ENCODE results near the gene SIRT3.

SIRT3 gene

GRCh38 chr11:235997-236773 lies at the start of gene SIRT3:
TSS of gene SIRT3 (minus strand) at chr11:236342. CDS start at chr11:236328, 14 bp downstream.
- peak within 1 kb of the TSS; percentile 93 for H3K27ac ChIP-seq
- TF ChIP-seq, protein P1, sequence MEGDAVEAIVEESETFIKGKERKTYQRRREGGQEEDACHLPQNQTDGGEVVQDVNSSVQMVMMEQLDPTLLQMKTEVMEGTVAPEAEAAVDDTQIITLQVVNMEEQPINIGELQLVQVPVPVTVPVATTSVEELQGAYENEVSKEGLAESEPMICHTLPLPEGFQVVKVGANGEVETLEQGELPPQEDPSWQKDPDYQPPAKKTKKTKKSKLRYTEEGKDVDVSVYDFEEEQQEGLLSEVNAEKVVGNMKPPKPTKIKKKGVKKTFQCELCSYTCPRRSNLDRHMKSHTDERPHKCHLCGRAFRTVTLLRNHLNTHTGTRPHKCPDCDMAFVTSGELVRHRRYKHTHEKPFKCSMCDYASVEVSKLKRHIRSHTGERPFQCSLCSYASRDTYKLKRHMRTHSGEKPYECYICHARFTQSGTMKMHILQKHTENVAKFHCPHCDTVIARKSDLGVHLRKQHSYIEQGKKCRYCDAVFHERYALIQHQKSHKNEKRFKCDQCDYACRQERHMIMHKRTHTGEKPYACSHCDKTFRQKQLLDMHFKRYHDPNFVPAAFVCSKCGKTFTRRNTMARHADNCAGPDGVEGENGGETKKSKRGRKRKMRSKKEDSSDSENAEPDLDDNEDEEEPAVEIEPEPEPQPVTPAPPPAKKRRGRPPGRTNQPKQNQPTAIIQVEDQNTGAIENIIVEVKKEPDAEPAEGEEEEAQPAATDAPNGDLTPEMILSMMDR (IDR thresholded peaks at IDR 0.05): no peak
- no peak for TF ChIP-seq ZFX (IDR thresholded peaks at IDR 0.05; ENCODE audit: borderline replicate concordance)

GRCh38 chr11:285894-286220 lies 49.7 kb upstream of the SIRT3 start:
- TF ChIP-seq, protein P1 (IDR thresholded peaks at IDR 0.05): no peak
- TF ChIP-seq ZFX (IDR thresholded peaks at IDR 0.05; ENCODE audit: borderline replicate concordance): no peak
- H3K27ac ChIP-seq: no peak overlapping the region

DNA sequence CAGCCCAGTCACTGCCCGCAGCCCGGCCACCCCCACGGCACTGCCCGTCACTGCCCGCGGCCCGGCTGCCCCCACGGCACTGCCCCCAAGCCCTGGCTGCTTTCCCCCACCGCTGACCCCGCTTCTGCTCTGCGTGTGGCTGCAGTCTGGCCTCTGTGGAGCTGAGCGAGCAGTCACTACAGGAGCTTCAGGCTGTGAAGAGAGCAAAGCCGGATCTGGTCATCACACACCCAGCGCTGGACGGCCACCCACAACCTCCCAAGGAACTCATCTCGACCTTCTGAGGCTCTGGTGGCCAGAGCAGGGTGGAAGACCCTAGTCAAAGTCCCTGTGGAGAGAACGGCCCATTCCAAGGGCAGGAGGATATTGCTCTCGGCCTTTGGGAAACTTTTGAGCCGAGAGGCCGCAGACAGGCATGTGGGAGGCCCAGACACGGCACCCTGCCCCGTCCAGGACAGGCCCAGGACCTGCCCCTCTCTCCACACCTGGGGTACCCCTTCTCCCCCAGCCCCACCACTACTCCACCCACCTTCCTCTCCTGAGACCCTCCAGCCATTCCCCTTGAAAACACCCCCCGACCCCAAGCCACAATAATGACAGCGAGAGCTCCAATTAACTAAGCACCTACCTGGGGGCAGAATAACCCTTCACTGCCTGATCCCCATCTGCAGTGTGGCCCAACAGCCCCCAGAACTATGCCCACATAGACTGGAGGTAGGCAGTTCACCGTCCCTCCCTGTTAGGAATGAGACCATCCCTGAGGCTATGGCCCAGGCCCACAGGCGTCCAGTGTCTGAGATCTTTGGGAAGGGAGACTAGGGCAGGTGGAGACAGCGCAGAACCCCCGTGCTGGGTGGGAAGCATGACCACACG lies 49.1 kb upstream of the SIRT3 start:
- TF ChIP-seq, protein P1 (IDR thresholded peaks at IDR 0.05): no peak
- TF ChIP-seq ZFX (IDR thresholded peaks at IDR 0.05; ENCODE audit: borderline replicate concordance): no peak
- H3K27ac ChIP-seq: no peak overlapping the region

- TF ChIP-seq, protein P1 (IDR thresholded peaks at IDR 0.05): no peak
- no peak for TF ChIP-seq ZFX (IDR thresholded peaks at IDR 0.05; ENCODE audit: borderline replicate concordance)
- H3K27ac ChIP-seq: no peak overlapping the region
Observed at GRCh38 chr11:284105-285020, 48.2 kb upstream of the SIRT3 start.

- no peak overlapping the region for H3K27ac ChIP-seq
- TF ChIP-seq, protein P1 (IDR thresholded peaks at IDR 0.05): no peak
- no peak for TF ChIP-seq ZFX (IDR thresholded peaks at IDR 0.05; ENCODE audit: borderline replicate concordance)
Observed at GRCh38 chr11:283405-284104, 47.4 kb upstream of the SIRT3 start.

GRCh38 chr11:282630-283360 lies 46.7 kb upstream of the SIRT3 start:
- H3K27ac ChIP-seq: no peak overlapping the region
- TF ChIP-seq, protein P1 (IDR thresholded peaks at IDR 0.05): no peak
- TF ChIP-seq ZFX (IDR thresholded peaks at IDR 0.05; ENCODE audit: borderline replicate concordance): no peak
